ENCODE data around the gene MYOM1. TPM values are rescaled to one million over a fixed set of nuclear protein-coding genes. Genes with fewer than 3 reads are reported as not detected.

Gene MYOM1
- total RNA-seq, 4 donors from 2014 or later, result 0.67 to 2.1 (median 1.5) TPM

GRCh38 chr18:3230401-3231334 lies 10.9 kb upstream of the MYOM1 start:
- intact Hi-C loops (cut with DNase I; ENCODE audit: low total_unique reads), result no loop called here
- TF ChIP-seq CTCF (IDR thresholded peaks at IDR 0.05) (no peak), POLR2A (IDR thresholded peaks at IDR 0.05) (no peak)
- H3K4me3 ChIP-seq (ENCODE audit: low read depth, poor library complexity, severe bottlenecking), result no peak overlapping the region
- no peak for DNase-seq (ENCODE audit: low spot score in 2 of 2)
- 86% methylated on average over 9 of the region's 9 CpGs for WGBS, 2 donors

- no peak for DNase-seq (ENCODE audit: low spot score in 2 of 2)
- intact Hi-C loops (cut with DNase I; ENCODE audit: low total_unique reads), result no loop called here
- no peak overlapping the region for H3K4me3 ChIP-seq (ENCODE audit: low read depth, poor library complexity, severe bottlenecking)
- no peak for TF ChIP-seq POLR2A (IDR thresholded peaks at IDR 0.05)
- TF ChIP-seq CTCF (IDR thresholded peaks at IDR 0.05), result no peak
- WGBS, 2 donors, result 92% methylated on average over 6 of the region's 6 CpGs
Observed at GRCh38 chr18:3226048-3226447, 6.3 kb upstream of the MYOM1 start.

- no peak for TF ChIP-seq CTCF (IDR thresholded peaks at IDR 0.05)
- no peak for TF ChIP-seq POLR2A (IDR thresholded peaks at IDR 0.05)
- DNase-seq (ENCODE audit: low spot score in 2 of 2), result no peak
- WGBS, 2 donors, result 89 to 93% methylated on average over 3 of the region's 3 CpGs
- intact Hi-C loops (cut with DNase I; ENCODE audit: low total_unique reads), result no loop called here
- no peak overlapping the region for H3K4me3 ChIP-seq (ENCODE audit: low read depth, poor library complexity, severe bottlenecking)
Observed at GRCh38 chr18:3225588-3225987, 5.8 kb upstream of the MYOM1 start.

GRCh38 chr18:3224223-3224622 lies 4.5 kb upstream of the MYOM1 start:
- intact Hi-C loops (cut with DNase I; ENCODE audit: low total_unique reads), result no loop called here
- no peak for DNase-seq (ENCODE audit: low spot score in 2 of 2)
- no peak overlapping the region for H3K4me3 ChIP-seq (ENCODE audit: low read depth, poor library complexity, severe bottlenecking)
- 75 to 93% methylated on average over 3 of the region's 3 CpGs for WGBS, 2 donors
- no peak for TF ChIP-seq CTCF (IDR thresholded peaks at IDR 0.05)
- no peak for TF ChIP-seq POLR2A (IDR thresholded peaks at IDR 0.05)

DNA sequence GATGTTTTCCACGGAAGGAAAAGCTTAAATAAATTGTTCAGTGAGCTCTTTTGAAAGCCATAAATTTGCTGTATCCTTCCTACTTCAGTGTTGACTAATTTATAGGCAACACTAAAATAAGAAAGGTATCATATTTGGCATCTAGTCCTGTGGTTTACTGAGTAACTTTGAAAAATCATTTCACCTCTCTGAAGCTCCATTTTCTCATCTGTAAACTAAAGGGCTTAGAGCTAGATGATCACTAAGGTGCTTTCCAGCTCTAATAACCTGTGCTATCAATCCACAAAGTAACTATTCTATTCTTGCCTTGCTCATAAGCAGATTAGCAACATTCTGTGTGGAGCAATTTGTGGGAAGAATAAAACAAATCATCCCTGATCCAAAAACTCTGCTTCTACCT lies 3.6 kb upstream of the MYOM1 start:
- TF ChIP-seq CTCF (IDR thresholded peaks at IDR 0.05), result no peak
- TF ChIP-seq POLR2A (IDR thresholded peaks at IDR 0.05), result no peak
- WGBS, 2 donors, result 64 to 77% methylated on average over 1 of the region's 1 CpG
- intact Hi-C loops (cut with DNase I; ENCODE audit: low total_unique reads), result no loop called here
- DNase-seq (ENCODE audit: low spot score in 2 of 2), result no peak
- H3K4me3 ChIP-seq (ENCODE audit: low read depth, poor library complexity, severe bottlenecking), result no peak overlapping the region
